Skeletal muscle satellite cell (primary cell): ENCODE data around the gene SBK3.

Experiments used
- H3K27me3 ChIP-seq: 2 replicates; pipeline ENCODE4 v1.7.0; 2013; ENCODE audit warnings: low read length; ENCODE audit not compliant: control insufficient read depth, insufficient read depth
- H3K36me3 ChIP-seq: 2 replicates; pipeline ENCODE4 v1.7.0; 2013; ENCODE audit warnings: mild to moderate bottlenecking, control low read depth, low read length; ENCODE audit not compliant: insufficient read depth
- H3K4me1 ChIP-seq: 2 replicates; pipeline ENCODE4 v1.7.0; 2013; ENCODE audit warnings: low read length; ENCODE audit not compliant: control insufficient read depth, insufficient read depth
- H3K4me2 ChIP-seq: 2 replicates; pipeline ENCODE4 v1.7.0; 2013; ENCODE audit warnings: mild to moderate bottlenecking, low read length
- H3K4me3 ChIP-seq: 2 replicates; pipeline ENCODE4 v1.7.0; 2013; ENCODE audit warnings: low read length
- H3K9ac ChIP-seq: 2 replicates; pipeline ENCODE4 v1.7.0; 2013; ENCODE audit warnings: mild to moderate bottlenecking, low read depth, low read length, moderate library complexity
- H3K9me3 ChIP-seq: replicated peaks from 2 replicates; pipeline ENCODE4 v1.7.0; 2013; ENCODE audit warnings: mild to moderate bottlenecking, control low read depth, low read length

The SBK3 gene

DNA sequence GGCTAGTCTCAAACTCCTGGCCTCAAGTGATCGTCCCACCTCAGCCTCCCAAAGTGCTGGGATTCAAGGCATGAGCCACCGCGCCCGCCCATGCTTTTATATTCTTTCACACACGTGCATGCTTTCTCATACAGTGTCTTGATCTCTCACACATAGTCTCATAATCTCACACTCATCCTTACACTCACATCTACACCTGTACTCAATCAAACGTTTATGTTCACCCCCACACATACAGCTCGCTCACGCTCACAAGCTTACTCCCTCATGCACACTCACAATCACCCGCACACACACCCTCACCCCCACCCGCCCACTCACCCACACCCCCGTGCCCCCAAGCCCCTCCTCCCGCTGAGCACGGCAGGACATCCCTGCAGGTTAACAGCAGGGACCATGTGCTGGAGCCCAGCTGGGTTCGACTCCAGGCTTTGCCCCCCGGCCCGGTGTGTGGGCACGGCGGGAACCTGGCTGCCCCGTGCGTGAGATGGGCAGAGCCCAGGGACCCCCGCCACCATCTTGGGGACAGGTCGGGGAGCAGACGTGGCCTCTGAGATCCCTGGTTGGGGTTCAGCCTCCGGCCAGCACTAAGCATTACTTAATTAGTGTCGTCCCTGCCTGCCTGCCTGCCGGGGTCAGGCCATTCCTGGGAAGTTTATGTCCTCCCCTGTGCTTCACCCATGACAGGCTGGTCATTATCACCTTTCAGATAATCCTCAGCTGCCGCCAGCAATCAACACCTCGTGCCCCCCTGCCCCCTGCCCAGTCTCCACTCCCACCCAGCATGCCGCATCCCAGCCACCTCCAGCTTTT, 19.8 kb downstream of the SBK3 start:
- H3K4me2 ChIP-seq: no peak overlapping the region
- no peaks in the 10 kb centered on the region for H3K9me3 ChIP-seq
- H3K4me3 ChIP-seq: no peak overlapping the region
- H3K9ac ChIP-seq: no peak overlapping the region
- H3K36me3 ChIP-seq: no peaks in the 10 kb centered on the region
- H3K27me3 ChIP-seq: no peaks in the 10 kb centered on the region
- peaks cover 24% of the 10 kb centered on the region for H3K4me1 ChIP-seq

DNA sequence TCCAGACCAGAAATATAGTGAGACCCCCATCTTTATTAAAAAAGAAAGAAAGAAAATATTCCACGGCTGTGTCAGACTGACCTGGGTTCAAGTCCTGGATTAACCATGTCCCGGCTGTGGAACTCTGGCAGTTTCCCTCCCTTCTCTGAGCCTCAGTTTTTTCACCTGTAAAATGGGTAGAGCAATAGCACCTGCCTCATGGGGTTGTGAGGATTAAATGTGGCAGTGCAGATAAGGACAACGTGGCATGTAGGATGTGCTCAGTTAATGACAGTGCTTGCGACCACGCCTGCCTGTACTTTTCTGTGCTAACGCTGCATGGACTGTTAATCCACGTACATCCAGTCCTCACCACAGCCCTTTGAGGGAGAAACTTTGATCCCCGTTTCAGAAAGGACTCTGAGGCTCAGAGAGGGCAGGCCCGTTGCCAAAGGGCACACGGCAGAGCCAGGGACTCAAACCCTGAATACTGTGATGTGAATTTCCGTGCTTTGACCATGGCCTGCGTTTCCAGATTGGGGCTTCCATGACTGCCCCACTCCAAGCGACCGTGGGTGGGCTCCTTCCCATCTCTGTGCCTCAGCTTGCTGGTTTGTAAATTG, 24.6 kb downstream of the SBK3 start:
- H3K9ac ChIP-seq: peak overlapping the region; percentile 47
- no peaks in the 10 kb centered on the region for H3K9me3 ChIP-seq
- H3K4me2 ChIP-seq: no peak overlapping the region
- peaks cover 30% of the 10 kb centered on the region for H3K4me1 ChIP-seq
- H3K4me3 ChIP-seq: no peak overlapping the region
- no peaks in the 10 kb centered on the region for H3K27me3 ChIP-seq
- H3K36me3 ChIP-seq: no peaks in the 10 kb centered on the region

DNA sequence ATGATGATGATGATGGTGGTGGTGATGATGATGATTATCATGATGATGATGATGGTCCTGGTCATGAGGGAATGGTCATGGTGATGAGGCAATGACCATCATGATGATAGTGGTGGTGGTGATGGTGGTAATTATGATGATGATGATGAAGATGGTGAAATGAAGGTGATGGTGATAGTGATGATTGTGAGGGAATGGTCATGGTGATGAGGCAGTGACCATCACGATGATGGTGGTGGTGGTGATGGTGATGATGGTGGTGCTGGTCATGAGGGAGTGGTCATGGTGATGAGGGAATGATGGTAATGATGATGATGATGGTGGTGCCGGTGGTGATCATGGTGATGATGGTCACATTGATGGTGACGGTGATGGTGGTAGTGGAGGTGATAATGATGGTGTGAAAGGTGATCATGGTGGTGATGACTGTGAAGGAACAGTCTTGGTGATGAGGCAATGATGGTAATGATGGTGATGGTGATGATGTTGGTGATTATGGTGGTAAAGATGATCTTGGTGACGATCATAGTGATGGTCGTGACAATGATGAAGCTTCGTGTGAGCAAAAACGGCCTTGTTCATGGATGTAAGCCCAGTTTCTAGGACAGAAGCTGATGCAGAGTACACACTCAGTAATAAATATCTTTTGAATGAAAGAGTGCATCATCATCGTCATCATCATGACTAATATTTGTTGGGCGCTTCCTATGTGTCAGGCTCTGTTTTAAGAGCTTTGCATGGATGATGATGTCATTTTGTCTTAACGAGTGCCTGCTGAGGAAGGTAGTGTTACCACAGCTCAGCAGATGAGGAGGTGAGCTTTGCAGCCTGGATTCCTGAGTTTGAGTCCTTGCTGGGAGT, 25.7 kb downstream of the SBK3 start:
- no peaks in the 10 kb centered on the region for H3K9me3 ChIP-seq
- no peak overlapping the region for H3K4me3 ChIP-seq
- H3K27me3 ChIP-seq: no peaks in the 10 kb centered on the region
- H3K36me3 ChIP-seq: no peaks in the 10 kb centered on the region
- no peak overlapping the region for H3K4me2 ChIP-seq
- no peak overlapping the region for H3K9ac ChIP-seq
- peaks cover 30% of the 10 kb centered on the region for H3K4me1 ChIP-seq

DNA sequence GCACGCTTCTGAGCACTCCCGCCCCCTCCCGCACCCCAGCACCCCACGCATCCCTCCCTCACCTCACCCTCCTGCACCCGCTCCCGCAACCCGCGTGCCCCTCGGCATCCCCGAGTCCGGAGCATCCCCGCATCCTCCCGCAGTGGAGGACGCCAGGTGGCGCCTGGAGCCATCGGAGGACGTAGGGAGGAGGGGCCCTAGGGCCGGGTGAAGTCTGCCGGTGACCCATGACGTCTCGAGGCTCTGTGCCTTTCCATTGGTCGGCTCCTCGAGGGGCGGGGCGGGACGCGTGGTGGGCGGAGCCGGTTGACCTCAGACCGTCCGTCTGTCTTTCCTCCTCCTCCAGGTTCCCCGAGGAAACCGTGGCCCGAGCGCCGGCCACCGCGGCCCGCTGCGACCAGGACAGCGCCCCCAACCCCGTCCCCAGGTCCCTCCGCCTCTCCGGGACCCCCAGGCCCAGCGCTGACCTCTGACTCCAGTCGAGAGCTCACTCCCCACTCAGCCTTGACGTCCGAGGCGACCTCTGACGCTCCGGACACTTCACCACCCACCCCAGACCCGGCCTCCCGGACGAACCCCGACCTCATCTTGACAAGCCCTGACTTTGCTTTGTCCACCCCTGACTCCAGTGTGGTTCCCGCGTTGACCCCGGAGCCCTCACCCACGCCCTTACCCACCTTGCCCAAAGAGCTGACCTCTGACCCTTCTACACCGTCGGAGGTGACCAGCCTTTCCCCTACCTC, 28.3 kb downstream of the SBK3 start:
- no peaks in the 10 kb centered on the region for H3K36me3 ChIP-seq
- peaks cover 30% of the 10 kb centered on the region for H3K4me1 ChIP-seq
- H3K9ac ChIP-seq: peak overlapping the region; percentile 79
- no peaks in the 10 kb centered on the region for H3K9me3 ChIP-seq
- H3K4me3 ChIP-seq: peak overlapping the region; percentile 67
- H3K27me3 ChIP-seq: no peaks in the 10 kb centered on the region
- peak overlapping the region; percentile 83 for H3K4me2 ChIP-seq

DNA sequence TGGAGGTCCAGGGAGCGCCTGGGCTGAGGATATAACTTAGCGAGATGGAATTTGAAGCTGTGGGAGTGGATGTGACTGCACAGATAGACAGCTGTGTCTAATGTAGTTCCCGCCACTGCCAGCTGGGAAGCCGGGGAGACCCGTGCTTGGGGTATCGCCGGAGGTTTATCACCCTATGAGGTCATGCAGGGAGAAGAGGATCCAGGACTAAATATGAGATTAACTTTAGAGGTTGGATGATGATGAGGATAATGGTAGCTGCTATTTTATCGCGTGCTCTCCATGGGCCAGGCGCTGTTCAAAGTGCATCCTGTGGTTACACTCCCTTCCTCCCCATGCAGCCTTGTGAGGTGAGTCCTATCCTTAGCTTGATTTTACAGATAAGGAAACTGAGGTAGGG, 37.2 kb downstream of the SBK3 start:
- H3K4me2 ChIP-seq: no peak overlapping the region

DNA sequence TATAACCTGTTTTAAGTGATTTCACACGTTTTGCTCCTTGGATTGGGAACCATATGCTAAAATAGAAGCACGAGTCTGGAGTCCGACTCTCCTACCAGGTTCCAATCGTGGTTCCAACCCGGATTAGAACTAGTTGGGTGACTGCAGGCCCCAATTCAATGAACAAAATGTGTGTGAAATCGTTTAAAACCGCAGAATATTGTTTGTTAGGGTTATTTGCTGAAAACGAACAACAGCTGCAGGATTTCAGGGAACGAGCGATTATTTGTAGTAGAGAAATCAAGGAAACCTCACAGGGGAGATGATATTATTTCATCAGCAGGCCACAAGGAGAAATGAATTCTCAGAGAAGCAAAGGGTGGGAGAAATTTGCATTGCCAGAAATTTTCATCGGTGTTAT, 40.4 kb downstream of the SBK3 start:
- Histone ChIP-seq H3K9me3 (no peaks in the 10 kb centered on the region), H3K27me3 (peaks cover 3% of the 10 kb centered on the region), H3K4me2 (no peak overlapping the region), H3K36me3 (no peaks in the 10 kb centered on the region), H3K9ac (no peak overlapping the region), H3K4me3 (no peak overlapping the region), H3K4me1 (no peaks in the 10 kb centered on the region)

More for the DNA sequence above, 37.2 kb downstream of the SBK3 start:
- no peak overlapping the region for H3K9ac ChIP-seq
- peaks cover 3% of the 10 kb centered on the region for H3K27me3 ChIP-seq
- no peak overlapping the region for H3K4me3 ChIP-seq
- no peaks in the 10 kb centered on the region for H3K9me3 ChIP-seq
- H3K36me3 ChIP-seq: no peaks in the 10 kb centered on the region
- H3K4me1 ChIP-seq: no peaks in the 10 kb centered on the region

DNA sequence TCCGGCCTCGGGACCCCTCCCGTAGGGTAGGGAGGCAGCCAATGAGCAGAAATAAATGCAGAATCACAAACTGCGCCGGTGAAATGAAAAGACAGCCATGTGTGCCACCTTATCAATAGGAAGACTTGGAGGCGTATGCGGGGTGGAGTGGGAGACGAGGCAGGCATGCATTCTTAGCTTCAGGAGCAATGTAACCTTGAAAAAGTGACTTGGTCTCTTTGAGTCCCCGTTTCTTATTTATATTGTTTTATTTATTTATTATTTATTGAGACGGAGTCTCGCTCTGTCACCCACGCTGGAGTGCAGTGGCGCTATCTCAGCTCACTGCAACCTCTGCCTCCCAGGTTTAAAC, 41.1 kb downstream of the SBK3 start:
- H3K9ac ChIP-seq: no peak overlapping the region
- no peaks in the 10 kb centered on the region for H3K36me3 ChIP-seq
- H3K4me1 ChIP-seq: no peaks in the 10 kb centered on the region
- no peaks in the 10 kb centered on the region for H3K9me3 ChIP-seq
- H3K4me2 ChIP-seq: peak overlapping the region; percentile 98
- H3K4me3 ChIP-seq: peak overlapping the region; percentile 79
- H3K27me3 ChIP-seq: peaks cover 3% of the 10 kb centered on the region

DNA sequence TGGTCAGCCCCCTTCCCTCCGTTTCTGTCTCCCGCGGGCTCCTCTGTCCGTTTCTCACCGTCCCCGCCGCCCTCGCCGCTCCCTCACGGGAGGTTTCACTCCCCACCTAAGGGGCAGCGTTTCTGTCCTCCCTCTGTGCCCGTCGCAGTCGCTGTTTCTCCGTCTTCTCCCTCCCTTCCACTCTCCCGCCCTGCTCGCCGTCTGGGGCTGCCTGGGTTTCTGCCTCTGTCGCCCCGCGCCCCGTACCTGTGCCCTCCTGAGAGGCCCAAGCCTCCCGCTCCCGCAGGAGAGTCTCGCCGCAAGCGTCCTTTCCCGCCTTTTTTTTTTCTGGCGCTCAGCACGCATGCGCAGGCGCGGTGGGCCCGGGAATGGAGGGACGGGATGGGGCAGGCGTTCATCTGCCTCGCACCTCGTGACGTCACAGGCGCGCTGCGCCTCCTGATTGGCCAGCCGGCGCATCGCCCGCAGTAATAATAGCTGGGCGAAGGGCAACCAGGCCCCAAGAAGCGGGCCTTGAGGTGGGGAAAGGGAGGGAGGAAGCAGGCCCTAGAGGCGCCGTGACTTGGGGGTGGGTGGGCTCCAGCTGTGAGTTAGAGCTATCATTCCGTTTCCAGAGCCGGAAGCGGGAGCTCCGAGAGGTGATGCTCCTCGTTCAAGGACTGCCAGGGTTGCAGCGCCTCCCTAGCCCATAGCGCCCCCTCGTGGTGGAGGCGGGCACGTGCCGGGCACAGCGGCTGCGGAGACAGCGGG, 41.7 kb downstream of the SBK3 start:
- peak overlapping the region; percentile 79 for H3K4me3 ChIP-seq
- H3K9me3 ChIP-seq: no peaks in the 10 kb centered on the region
- H3K27me3 ChIP-seq: peaks cover 3% of the 10 kb centered on the region
- no peaks in the 10 kb centered on the region for H3K4me1 ChIP-seq
- H3K36me3 ChIP-seq: no peaks in the 10 kb centered on the region
- H3K4me2 ChIP-seq: peak overlapping the region; percentile 98
- peak overlapping the region; percentile 52 for H3K9ac ChIP-seq

DNA sequence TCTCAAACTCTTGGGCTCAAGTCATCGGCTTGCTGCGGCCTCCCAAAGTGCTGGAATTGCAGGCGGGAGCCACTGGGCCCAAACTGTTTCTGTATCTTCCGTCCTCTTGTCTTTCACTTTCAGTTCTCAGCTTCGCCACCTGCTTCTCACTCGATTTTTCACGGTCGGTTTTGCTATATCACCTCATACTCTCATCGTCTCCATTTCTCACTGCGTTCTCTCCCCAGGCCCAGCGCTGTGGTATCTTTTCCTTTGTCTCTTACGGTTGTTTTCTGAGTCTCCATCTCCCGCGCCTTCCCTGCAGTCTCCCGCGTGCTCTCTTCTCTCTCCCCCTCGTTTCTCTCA, 42.2 kb downstream of the SBK3 start:
- no peak overlapping the region for H3K4me3 ChIP-seq
- no peak overlapping the region for H3K9ac ChIP-seq
- peaks cover 3% of the 10 kb centered on the region for H3K27me3 ChIP-seq
- no peaks in the 10 kb centered on the region for H3K36me3 ChIP-seq
- H3K9me3 ChIP-seq: no peaks in the 10 kb centered on the region
- H3K4me1 ChIP-seq: no peaks in the 10 kb centered on the region
- H3K4me2 ChIP-seq: no peak overlapping the region

DNA sequence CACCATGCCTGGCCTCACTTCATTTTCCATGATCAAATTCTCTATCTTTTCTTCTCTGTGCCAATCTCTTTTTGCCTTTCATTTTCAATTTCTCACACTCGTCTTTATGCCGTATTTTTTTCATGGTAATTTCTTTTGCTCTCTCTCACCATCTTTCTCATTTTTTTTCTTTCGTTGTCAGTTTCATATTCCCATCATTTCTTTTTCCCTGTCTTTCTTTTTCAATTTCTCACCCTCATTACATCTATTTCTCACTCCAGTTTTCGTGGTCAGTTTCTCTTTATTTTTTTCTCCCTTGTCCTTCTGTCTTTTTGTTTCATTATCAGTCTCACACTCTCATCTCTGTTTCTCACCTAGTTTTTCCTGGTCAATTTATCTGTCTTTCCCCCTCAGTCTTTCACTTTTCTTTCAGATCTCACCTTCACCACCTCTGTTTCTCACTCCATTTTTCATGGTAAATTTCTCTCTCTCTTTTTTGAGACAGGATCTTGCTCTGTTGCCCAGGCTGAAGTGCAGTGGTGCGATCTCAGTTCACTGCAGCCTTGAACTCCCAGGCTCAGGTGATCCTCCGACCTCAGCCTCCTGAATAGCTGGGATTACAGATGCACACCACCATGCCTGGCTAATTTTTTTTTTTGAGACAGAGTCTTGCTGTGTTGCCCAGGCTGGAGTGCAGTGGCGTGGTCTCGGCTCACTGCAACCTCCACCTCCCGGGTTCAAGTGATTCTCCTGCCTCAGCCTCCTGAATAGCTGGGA, 43.0 kb downstream of the SBK3 start:
- peaks cover 3% of the 10 kb centered on the region for H3K27me3 ChIP-seq
- no peak overlapping the region for H3K9ac ChIP-seq
- no peaks in the 10 kb centered on the region for H3K9me3 ChIP-seq
- H3K4me2 ChIP-seq: no peak overlapping the region
- H3K36me3 ChIP-seq: no peaks in the 10 kb centered on the region
- no peaks in the 10 kb centered on the region for H3K4me1 ChIP-seq
- no peak overlapping the region for H3K4me3 ChIP-seq
